ENCODE results near the gene SEMA4C.
"Not testable (repeated sequence)": the region's sequence is repeated elsewhere in the genome, so short reads cannot be mapped to it uniquely, and the experiment has no call there.

The SEMA4C gene

DNA sequence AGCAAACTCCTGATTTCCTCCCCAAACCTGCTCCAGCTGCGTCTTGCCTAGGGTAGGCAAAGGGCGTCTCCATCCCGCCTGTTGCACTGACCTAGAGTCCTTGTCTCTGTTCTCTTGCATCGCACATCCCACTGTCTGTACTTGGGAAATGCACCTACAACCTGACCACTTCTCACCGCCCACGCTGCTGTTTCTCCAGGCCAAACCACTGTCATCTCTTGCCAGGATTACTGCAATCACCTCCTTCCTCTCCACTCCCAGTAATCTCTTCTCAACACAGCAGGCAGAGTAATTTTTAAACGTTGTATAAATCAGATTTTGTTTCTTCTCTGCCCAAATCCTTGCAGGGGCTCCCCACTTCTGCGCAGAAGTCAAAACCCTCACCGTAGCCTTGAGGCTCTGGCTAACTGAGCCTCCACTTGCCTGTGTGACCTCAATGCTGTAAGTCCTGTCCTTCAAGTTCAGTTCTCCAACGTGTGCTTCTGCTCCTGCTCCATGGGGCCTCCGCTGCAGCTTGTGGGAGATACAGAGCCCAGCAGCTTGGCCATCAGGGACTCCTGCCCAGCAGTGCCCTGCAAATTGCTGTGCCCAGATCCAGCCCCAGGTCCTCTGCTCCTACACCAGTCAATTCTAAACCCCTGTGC, 27.7 kb upstream of the SEMA4C start:
- DNase-seq = no peak

DNA sequence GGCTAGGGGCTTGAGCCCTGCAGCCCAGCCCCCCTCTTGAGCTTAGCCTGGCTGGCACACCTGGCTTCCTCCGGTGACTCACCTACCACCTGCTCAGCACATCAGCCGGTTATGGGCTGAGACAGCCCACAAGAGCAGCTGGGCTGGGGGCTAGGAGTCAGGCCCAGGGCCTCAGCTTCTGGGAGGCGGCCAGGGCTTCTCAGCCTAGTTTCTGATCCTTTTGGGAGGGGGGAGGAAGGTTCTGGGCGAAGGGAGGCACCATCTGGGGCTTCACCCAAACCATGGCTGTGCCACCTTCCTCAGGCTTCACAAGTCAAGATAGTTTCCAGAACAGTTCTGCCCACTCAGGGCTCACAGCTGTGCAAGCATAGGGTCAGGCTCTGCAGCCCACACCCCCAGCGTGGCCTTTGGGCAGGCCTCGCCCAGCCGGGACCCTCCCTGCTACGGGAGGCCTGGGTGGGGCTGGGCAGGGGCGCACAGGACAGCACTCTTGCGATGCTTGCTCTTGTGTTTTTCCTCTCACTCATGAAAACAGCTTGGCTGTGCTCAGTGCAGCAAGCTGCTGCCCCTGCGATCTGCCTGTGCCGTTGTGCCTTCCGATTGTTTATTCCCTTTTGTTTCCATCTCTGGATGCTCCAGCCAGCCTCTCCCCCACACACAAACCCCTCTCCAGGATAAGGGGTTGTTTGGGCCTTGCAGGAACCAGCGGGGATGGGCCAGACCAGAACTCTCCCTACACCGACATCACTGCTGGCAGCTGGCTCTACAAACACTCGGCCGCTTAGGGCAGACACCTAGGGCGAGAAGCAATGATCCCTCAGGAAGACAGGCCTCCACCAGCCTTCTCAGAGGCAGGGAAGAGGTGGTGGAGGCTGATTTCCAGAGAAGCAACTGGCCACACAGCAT, 26.1 kb upstream of the SEMA4C start:
- DNase-seq = peak; percentile 90

GRCh38 chr2:96895032-96895745, 25.3 kb upstream of the SEMA4C start:
- DNase-seq = no peak

- no peak for DNase-seq
Measured at GRCh38 chr2:96894151-96894531, 24.3 kb upstream of the SEMA4C start.

- DNase-seq = no peak
Measured at GRCh38 chr2:96893289-96894150, 23.6 kb upstream of the SEMA4C start.

DNA sequence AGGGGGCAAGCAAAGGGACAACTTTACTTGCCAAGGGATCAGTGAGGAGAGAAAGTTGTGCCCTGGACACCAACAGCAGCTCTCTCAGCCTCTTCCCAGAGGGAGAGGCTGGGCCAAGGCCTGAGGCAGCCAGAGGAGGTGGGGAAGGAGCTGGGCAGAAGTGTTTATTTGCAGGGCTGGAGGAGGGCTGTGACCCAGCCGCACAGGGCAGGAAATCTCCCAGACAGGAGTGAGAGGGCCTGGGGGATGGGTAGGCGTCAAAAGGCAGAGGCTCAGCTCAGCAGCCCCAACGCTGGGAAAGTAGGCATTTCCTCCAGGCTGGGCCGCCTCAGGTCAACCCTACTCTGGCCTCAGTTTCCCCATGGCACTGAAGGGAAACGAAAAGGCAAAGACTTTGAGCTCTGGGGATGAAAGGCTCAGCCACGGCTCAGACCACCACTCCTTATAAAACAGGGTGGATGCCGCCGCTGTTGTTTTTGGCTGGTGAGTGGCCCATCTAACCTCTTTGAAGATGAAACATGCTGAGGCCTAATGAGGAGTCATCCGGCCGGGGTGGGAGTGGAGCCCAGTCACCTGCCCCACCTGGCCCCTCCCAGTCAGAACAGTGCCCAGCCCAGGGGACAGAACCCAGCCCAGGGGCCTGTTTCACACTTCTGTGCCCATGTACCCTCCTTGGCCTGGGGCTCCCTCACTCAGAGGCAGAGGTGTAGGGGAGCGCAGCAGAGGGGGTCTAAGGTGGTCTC, 21.9 kb upstream of the SEMA4C start:
- no peak for DNase-seq

DNA sequence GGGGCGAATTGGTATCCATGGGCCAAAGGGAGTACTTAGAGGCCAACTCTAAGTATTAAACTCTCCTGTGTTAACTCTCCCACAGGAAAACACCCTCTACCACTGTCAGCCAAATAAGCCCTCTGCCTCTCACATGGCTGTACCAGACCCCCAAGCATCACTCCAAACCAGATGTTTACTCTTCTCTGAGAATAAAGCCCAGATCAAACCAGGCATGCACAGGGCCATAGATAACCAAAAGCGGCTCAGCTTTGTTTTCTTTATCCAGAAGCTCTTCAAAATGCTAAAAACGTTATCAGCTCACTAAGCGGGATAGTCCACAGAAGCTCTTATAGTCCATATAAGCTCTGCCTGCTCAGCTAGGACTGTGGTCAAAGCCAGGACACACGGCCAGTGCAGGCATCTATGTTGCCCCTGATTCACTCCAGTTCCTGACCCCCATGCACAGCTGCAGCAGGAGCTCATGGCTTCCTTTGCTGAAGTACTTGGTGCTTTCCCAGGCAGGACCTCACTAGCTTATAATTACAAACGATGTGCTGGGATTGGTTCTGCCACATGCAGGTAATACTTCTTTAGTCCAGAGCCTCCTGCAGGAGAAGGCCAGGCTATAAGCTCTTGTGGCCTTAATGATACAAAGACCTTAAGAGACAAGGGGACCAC, 21.0 kb upstream of the SEMA4C start:
- no peak for DNase-seq

DNA sequence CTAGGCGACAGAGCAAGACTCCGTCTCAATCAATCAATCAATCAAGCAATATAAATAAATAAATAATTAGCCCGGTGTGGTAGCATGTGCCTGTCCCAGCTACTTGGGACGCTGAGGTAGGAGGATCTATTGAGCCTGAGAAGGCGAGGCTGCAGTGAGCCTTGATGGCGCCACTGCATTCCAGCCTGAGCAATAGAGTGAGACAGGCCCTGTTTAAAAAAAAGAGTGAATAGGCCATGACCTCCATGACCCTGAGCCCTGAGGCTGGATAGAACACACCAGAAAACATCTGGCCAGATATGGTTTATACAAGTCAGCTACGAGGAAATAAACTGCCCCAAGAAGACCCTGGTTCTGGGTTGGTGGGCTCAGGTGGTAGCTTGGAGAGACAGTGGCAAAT, 20.4 kb upstream of the SEMA4C start:
- no peak for DNase-seq

GRCh38 chr2:96889502-96889901, 19.6 kb upstream of the SEMA4C start:
- DNase-seq = not testable (repeated sequence)

DNA sequence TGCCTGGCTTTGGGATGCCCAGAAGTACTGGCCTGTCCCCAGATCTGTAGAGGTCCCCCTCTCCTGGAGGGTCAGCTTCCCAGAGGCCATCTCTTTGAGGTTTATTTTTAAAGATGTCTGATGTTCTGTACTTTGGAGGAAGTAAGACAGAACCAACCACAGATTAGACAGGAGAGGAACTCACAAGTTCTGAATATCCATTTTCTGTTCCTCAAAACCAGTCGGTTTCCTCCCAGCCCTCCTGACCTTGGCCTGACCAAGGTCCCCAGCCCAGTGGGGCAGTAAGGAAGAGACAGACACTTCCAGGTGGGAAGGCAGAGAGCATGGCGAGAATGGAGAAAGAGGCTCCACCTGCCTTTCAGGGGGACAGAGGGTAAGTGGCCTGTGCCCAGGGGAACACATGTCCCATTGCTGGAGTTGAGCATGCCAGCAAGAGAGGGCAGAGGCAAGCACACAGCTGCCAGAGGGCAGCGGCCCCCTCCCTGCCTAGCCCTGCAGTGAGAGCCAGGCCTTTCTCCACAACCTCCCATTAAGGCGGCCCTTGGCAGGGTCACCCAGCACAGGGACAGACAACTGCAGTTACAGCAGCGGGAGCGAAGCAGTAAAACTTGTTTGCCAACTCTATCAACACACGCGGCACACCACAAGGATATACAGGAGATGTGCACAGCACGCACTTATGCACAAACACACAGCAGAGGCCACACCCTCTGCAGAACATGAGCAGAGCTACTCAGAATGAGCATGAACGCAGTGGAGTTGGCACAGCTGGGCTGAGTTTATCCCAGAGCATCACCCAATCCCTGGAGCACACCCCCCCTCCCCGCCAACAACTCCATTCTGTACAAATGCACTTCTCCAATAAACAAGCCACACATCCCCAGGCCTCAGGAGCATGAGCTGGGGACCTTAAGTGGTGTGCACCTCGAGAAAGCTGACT, 18.5 kb upstream of the SEMA4C start:
- DNase-seq = no peak

DNA sequence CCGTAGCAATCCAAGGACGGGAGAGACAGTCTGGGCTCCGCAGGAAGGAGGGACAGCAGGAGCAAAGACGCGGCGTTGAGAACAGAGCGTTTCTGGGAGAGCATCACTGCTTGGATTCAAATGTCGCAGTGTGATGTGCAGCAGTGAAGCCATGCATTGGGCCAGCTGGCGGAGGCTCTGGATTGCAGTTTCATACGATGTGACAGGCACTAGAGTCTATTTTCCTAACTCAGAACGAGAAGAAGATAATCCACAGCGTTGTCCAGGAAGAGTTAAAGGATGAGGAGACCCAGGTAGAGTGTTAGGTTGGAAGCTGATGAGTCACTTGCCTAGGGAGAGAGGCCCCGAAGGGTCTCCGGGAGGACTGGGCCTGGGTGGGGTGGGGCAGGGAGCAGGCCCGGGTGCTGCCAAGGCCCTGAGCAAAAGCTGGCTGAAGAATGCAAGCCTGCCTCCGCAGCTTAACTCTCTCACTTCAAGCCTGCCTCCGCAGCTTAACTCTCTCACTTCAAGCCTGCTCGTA, 17.7 kb upstream of the SEMA4C start:
- DNase-seq = no peak

GRCh38 chr2:96885432-96886347, 15.8 kb upstream of the SEMA4C start:
- DNase-seq = no peak

DNA sequence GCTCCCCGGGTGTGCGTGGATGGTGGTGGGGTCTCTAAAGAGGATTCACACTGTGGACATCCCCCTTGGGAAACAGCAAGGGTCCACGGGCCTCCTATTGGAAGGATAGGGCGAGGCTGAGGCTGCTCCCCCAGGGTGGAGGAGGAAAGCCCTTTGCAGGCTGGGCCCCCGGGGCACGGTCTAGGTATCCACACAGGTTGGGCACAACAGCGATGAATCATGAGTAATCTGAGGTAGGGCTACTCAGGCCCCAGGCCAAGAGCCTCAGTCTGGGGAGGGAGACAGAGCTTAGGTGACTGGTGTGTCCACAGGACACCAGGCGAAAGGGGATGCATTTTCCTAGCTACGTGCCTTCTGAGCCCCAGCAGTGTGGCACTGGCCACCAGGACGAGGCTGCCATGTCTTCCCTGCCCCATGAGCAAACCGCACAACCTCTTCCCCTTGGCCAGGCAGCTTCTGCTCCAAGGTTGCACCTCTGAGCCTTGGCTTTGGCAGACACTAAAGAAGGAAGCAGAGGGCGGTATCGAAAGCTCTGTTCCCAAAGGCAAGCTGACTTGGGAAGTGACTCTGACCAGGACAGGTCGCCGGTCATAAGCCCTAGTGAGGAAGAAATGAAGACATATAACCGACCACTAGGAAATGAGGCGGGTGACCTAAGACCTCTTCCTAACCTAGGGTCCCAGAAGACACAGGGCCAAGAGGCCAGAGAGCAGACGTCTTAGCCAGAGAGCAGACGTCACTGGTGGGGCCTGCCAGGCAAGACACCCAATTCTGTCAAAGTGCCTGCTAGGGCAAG, 14.6 kb upstream of the SEMA4C start:
- DNase-seq = no peak

- no peak for DNase-seq
Measured at GRCh38 chr2:96883306-96883705, 13.4 kb upstream of the SEMA4C start.

- no peak for DNase-seq
Measured at GRCh38 chr2:96882906-96883305, 13.0 kb upstream of the SEMA4C start.

GRCh38 chr2:96882230-96882629, 12.3 kb upstream of the SEMA4C start:
- no peak for DNase-seq

DNA sequence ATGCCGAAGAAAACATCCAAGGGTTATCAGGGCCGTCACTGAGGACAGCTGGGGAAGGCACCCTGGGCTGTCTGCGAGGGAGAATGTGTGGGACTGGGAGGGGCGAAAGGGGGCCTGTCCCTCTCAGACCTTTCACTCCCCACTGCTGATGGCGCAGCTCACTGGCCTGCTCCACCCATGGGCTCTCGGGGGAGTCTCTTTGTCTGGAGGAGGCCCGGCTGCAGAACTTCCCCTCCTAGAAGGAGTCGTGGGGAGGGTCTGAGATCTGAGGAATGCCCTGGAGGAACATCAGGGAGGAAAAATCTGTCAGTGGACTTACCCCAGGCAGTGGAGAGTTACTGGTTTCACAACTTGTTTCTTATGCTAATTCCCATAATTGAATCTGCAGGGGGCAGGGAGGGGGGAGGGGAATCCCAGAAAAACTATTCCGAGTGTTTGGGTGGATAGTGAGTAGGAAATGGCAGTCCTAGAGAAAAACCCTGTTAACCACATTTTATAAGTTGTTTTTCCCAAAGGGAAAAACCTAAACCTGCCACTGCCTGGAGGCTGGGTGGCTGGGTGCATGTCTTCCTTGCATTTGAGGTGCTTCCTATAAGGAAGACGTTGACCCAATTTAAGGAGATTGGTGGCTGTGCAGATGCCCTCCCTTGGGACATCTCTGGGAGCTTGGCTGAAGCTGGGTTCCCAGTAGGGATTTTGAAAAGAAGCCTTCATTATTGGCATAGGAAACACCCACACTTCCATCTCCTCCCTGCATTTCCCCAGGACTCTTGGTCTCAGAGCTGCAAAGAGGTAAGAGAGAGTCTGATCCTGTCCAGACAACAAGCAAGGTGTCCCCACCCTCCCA, 11.7 kb upstream of the SEMA4C start:
- DNase-seq = no peak
